Central memory CD4-positive, alpha-beta T cell (primary cell): ENCODE measurements around the gene CFAP100.

Experiments
- DNase-seq: peaks from one replicate; pipeline ENCODE4 v3.0.0; 2022

The CFAP100 gene

GRCh38 chr3:126446791-126447190 is 52.1 kb downstream of the CFAP100 start:
- no peak for DNase-seq

GRCh38 chr3:126447456-126448106 is 52.9 kb downstream of the CFAP100 start:
- DNase-seq = no peak

DNA sequence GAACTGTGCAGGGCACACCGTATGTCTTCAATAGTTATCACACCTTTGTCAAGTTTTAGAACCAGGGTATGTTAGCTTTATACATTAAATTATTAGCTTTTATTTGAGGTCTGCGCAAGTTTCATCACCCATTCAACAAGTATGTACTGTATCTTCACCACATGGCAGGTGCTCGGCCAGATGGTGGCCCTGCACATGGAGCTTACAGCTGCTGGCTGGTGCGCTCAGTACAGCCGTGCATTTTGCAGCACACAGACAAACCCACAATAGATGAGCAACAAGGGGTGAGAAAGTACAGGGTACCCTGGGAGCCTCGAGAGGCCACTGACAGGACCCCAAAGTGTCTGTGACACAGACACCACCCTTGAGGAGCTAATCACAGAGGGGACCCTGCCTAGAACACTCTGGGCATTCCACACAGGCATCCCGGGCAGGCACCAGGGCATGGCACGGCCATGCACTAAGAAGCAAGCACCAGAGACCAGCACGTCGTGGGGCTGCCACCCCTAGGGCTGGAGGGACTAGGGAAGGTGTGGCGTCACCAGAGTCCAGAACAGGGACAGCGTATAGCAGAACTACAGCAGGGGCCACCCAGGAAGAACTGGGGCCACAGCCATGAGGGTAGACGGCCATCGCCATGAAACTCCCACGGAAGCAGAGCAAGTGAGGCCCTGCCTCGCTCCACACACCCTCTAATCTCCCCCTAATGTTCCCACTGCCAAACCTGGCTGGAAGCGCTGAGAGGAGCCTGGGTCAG is 53.6 kb downstream of the CFAP100 start:
- DNase-seq = no peak

DNA sequence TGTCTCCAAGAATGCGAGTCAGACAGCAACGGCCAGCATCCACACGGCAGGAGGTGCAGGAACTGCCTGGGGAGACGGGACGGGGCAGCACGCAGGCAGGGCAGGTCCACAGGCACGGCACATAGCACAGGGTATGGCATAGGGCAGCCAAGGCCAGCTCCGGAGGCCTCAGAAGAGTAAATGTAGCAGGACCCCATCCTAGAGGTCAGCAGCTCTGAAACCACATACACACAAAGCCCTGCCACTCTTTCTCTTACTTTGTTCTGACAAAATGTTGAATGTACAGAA is 54.1 kb downstream of the CFAP100 start:
- no peak for DNase-seq

DNA sequence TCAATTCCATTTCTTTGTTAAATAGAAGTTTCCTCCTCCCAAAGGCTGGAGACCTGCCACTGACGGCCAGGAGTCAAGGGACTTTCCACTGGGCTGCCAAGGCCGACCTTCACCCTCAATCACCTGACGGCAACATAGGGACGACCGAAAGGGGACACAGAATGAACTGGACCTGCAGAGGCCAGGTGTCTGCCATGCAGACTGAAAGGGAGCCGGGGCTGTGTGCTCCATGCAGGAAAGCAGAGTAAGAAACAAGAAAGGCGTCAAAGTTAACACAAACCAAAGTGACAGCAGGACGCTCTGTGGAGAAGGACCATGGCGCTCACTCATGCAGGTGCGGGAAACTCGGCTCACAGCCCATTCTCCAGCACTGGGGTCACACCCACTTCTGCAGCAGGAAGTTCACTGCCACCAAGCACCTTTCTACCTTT is 54.9 kb downstream of the CFAP100 start:
- no peak for DNase-seq

DNA sequence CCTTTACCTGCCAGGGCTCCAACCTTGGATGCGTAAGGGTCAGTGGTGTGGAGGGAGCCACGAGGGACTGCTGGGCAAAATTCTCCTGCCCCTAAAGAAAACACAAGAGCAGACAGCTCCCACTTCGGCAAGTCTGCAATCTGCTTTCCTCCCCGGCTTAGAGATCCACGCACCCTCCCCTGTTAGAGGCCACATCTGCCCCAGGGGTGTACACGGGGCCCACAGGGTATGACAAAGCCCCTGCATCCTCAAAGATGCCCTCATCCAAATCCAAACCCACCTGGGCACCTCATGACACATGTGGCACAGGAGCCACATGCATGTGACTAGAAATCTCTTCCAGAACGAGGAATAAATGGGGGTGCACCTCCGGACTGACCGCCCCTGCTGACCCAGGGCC is 55.5 kb downstream of the CFAP100 start:
- DNase-seq = no peak

DNA sequence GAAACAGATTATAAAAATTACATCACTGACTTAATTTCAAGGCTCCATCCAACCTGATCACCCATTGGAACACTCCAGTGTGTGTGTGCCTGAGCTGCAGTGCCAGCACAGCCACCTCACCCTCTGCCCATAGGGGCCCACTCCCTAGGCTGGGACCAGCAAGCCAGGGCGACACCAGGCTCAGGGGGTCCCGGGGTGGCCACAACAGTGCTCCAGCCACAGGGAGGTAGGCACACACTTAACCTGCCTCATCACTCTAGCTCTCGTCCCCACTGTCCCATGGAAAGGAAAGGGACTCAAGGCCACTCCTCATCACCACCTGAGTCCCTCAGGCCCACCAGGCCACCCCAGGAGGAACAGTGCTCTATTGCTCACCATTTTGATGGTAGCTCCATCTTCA is 56.0 kb downstream of the CFAP100 start:
- no peak for DNase-seq

DNA sequence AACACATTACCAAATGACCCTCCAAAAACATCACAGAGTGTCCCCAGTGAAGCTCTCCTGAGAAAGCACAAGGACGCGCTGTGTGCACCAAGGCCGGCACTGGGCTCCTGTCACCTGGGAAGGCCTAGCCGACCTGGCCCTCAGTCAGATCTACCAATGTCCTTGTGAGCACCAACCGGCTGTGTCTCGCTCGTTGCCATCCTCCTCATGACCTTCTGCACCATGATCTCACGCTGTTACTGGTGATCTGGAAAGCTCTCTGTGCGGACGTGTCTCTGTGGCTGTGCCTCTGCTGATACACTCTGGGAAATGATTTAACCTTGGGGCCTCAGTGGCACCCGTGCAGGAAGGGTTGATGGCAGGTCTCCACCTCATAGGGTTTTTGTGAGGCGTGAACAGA is 56.8 kb downstream of the CFAP100 start:
- DNase-seq = no peak

- no peak for DNase-seq
These were observed 57.5 kb downstream of the CFAP100 start for GRCh38 chr3:126452213-126452612.

DNA sequence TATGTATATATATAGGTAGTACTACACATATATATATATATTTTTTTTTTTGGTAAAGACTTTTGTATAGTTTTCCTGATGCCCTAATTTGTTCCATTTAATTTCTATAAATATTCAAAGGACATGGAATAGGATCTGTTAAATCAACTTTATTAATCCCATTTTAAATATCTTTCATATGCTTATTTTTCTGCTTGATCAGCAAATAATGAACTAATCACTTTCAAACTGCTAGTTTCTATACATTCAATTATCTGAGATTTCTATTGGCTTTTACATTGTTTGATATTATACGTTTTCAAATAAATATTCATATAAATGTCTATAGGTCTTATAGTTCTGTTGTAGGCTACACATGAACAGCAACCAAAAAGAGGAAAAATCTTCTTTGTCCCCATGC is 59.3 kb downstream of the CFAP100 start:
- no peak for DNase-seq

GRCh38 chr3:126454437-126455198 is 59.9 kb downstream of the CFAP100 start:
- no peak for DNase-seq

- no peak for DNase-seq
These were observed 61.5 kb downstream of the CFAP100 start for GRCh38 chr3:126456211-126456610.

- no peak for DNase-seq
These were observed 62.2 kb downstream of the CFAP100 start for GRCh38 chr3:126456766-126457388.

DNA sequence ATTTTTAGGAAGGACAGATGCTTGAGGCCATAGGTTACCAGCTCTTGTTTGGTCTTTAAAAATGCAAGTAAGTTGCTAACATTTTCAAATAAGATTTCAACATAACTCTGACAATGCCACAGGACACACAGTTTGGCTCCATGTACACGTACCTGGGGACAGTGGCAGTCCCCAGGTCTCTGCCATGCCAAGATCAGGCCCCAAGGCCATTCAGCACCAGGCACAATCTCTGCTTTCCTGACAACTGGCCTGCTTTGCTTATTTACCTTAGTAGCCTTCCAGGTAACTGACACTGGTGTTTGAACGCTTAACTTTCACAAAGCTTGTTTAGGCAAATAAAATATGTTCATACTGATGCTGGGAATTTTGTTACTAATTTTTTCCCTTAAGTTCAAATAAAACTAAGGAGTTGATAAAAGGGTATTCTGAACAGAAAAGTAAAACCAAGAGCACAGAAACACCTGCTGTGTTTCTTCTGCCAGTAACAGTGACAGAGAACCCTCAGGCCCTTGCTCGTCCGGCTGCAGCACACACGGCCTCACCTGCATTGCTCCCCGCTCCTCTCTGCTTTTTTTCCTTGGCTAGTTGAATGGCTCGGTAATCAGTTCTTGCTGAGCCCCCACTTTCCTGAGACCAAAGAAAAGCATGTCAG is 64.5 kb downstream of the CFAP100 start:
- DNase-seq = no peak

- DNase-seq = no peak
These were observed 65.0 kb downstream of the CFAP100 start for GRCh38 chr3:126459763-126460127.

DNA sequence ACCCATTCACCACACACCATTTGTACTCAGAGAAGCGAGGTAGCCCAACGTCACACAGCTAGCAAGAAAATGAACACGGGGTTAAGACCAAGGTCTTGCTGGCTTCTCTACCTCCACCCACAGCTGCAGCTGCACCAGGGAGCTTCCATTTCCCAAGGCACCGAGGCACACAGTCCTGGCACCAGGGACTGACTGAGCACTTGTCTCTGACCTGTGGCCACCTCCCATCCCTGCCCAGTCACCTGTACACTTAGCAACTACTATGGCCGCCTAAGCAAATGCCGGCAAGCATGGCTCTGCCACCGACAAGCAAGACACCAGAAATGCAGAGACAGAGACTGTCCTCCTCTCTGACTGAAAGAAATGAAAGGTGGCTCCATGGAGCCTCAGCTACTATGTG is 65.7 kb downstream of the CFAP100 start:
- DNase-seq = no peak

GRCh38 chr3:126461450-126462070 is 66.9 kb downstream of the CFAP100 start:
- DNase-seq = no peak

DNA sequence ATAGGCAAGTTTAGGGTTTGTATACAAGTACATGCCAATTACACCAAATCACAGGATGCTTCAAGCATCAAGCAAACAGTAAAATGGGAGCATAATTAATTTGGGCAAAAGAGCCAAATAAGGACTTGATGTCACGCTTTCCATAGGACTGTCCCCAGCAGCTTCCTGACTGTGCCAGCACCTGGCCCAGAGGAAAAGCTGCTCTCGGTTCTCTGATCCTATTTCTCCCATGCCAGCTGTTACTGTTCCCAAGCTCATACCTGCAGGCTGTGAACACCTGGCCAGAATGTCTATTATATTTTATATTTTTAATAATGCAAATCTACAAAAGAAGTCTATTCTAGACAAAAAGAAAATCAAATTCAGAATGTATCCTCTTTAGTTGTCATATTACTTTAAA is 68.8 kb downstream of the CFAP100 start:
- no peak for DNase-seq

DNA sequence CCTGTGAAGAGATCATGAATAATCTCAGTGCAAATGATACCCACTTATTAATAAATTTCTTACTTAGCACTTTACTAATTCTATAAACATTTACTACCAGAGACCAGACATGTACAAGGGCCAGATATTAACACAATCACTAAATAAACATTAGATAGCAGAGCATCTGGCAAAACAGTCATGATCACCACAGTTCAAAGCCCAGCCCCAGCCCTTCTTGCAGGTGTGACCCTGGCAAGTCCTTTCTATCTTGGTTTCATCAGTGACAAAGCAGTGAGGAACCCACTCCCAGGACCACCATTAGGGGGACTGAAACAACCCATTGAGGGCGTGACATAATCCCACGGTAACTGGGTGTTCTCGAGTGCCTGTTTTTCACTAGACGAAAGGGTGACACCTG is 69.4 kb downstream of the CFAP100 start:
- DNase-seq = no peak

DNA sequence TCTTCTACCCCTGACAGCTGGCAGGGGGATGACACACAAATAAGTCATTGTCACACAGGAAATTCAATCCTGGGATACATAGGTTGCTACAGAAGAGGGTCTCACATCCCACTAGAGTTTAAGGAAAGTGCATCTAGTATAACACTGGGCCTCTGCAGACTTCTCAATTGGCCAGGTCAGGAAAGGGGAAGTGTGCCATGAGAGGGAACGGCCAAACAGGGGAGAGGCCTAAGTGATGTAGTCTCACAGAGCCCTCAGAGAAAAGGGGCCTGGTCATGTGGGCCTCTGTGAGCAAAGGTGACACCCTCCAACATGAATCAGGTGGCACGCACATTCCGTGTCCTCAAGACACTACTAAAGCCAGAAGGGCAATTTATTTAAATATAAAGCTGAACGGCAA is 69.8 kb downstream of the CFAP100 start:
- DNase-seq = no peak

DNA sequence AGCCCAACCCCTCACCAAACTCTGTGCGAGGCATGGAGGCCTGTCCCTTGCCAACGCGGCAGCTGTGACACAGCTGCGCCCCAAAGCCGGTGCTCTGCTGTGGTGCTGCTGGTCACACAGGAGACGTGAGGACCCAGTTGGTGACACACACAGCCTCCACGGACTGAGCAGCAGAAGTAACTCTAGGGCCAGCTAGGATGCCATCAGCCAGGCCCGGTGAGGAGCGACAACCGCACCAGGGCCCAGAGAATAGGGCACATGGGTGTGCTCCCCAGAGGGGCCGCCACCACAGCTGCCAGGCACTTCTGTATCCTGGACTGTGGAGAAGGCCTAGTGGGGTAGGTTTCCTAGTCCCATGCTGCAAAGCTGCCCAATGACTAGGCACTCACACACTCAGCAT is 70.3 kb downstream of the CFAP100 start:
- no peak for DNase-seq

DNA sequence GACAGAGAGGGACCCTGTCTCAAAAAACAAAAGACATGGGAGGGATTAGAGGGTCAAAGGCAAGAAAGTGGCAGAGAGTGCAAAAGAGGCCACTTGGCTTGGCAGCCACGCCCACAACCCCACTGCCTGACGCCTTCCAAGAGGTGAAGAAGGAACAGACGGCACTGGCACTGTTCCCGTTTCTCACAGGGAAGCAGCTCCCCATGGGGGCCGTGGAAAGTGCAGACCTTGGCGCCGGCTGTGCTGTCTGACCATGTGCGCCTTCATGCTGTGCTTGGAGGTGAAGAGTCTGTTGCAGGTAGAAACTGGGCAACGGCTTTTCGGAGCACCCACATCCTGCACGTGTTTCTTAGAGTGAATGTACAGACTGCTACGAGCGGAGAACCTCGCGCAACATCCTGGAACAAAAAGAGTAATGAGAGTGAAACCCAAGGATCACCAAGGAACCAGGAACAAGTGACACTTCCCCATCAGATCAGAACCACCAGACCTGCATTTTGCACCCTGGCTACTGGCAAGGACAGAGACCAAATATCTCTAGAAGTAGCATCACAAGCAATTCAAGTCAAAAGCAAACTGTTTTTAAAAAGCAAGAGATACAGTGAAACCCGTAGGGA is 71.3 kb downstream of the CFAP100 start:
- DNase-seq = no peak
